MM.1S (cell line): Measurements from ENCODE around the gene FNDC1.

Experiments
- DNase-seq: peaks from one replicate; pipeline ENCODE4 v3.0.0-alpha.2; 2015
- H2AFZ ChIP-seq: fragments of 300-600 bp; sonication (generic); 2 replicates; pipeline ENCODE4 v1.6.0; 2016; ENCODE audit warnings: antibody characterized with exemption, low read length
- H3F3A ChIP-seq: fragments of 300-600 bp; sonication (generic); 2 replicates; pipeline ENCODE4 v1.6.1; 2016; ENCODE audit warnings: mild to moderate bottlenecking, antibody characterized with exemption, low read length, moderate library complexity, mixed read lengths; ENCODE audit not compliant: insufficient read depth
- H3K27ac ChIP-seq: fragments of 300-600 bp; sonication (generic); 2 replicates; pipeline ENCODE4 v1.5.1; 2016; ENCODE audit warnings: mild to moderate bottlenecking, low read length
- H3K27me3 ChIP-seq: fragments of 300-600 bp; sonication (generic); replicated peaks from 2 replicates; pipeline ENCODE4 v1.6.0; 2016; ENCODE audit warnings: low read length; ENCODE audit not compliant: insufficient read depth
- H3K36me3 ChIP-seq: fragments of 300-600 bp; sonication (generic); replicated peaks from 2 replicates; pipeline ENCODE4 v1.6.1; 2016; ENCODE audit warnings: mild to moderate bottlenecking, low read length, mixed read lengths; ENCODE audit not compliant: insufficient read depth
- H3K4me1 ChIP-seq: fragments of 300-600 bp; sonication (generic); 2 replicates; pipeline ENCODE4 v1.6.1; 2016; ENCODE audit warnings: low read length, mixed read lengths
- H3K4me2 ChIP-seq: fragments of 300-600 bp; sonication (generic); 2 replicates; pipeline ENCODE4 v1.6.0; 2016; ENCODE audit warnings: low read depth, low read length
- H3K4me3 ChIP-seq: fragments of 300-600 bp; sonication (generic); 2 replicates; pipeline ENCODE4 v1.5.1; 2016; ENCODE audit warnings: low read length, mixed read lengths
- H3K79me2 ChIP-seq: fragments of 300-600 bp; sonication (generic); 2 replicates; pipeline ENCODE4 v1.6.1; 2016; ENCODE audit warnings: mixed run types, low read length, mixed read lengths
- H3K9ac ChIP-seq: fragments of 300-600 bp; sonication (generic); 2 replicates; pipeline ENCODE4 v1.6.1; 2016; ENCODE audit warnings: low read length, mixed read lengths
- H3K9me2 ChIP-seq: fragments of 300-600 bp; sonication (generic); replicated peaks from 2 replicates; pipeline ENCODE4 v1.6.1; 2016; ENCODE audit warnings: mild to moderate bottlenecking, low read length, mixed read lengths; ENCODE audit not compliant: insufficient read depth
- H3K9me3 ChIP-seq: fragments of 300-600 bp; sonication (generic); replicated peaks from 2 replicates; pipeline ENCODE4 v1.6.1; 2016; ENCODE audit warnings: mild to moderate bottlenecking, low read length, mixed read lengths; ENCODE audit not compliant: insufficient read depth
- H4K20me1 ChIP-seq: fragments of 300-600 bp; sonication (generic); 2 replicates; pipeline ENCODE4 v1.6.1; 2016; ENCODE audit warnings: mild to moderate bottlenecking, low read length, moderate library complexity, mixed read lengths; ENCODE audit not compliant: insufficient read depth
- CTCF ChIP-seq: fragments of 300-600 bp; sonication (generic); IDR thresholded peaks from 2 replicates; pipeline ENCODE4 v1.5.1; 2016; ENCODE audit warnings: antibody characterized with exemption, low read length, mixed read lengths
- EZH2 ChIP-seq: fragments of 300-600 bp; sonication (generic); optimal IDR thresholded peaks from 2 replicates; pipeline ENCODE3; 2017; ENCODE audit warnings: low read depth, mild to moderate bottlenecking, antibody characterized with exemption, low read length, mixed read lengths
- EZH2phosphoT487 ChIP-seq: fragments of 300-600 bp; sonication (generic); IDR thresholded peaks from 2 replicates; pipeline ENCODE4 v1.6.1; 2018; ENCODE audit warnings: antibody characterized with exemption, low read length

Gene FNDC1

GRCh38 chr6:159155679-159156078 lies 13.5 kb upstream of the FNDC1 start:
- Histone ChIP-seq H3K79me2 (no peaks in the 10 kb centered on the region), H3K4me3 (no peak overlapping the region), H3K4me2 (no peak overlapping the region), H3K36me3 (no peaks in the 10 kb centered on the region), H3K27ac (no peak overlapping the region), H3K9me2 (no peaks in the 10 kb centered on the region), H2AFZ (no peak overlapping the region), H3K9me3 (no peaks in the 10 kb centered on the region), H3K4me1 (no peaks in the 10 kb centered on the region), H3K27me3 (no peaks in the 10 kb centered on the region), H3F3A (no peaks in the 10 kb centered on the region), H3K9ac (no peak overlapping the region), H4K20me1 (no peaks in the 10 kb centered on the region)
- no peak for DNase-seq
- TF ChIP-seq EZH2phosphoT487 (no peak), EZH2 (no peak), CTCF (no peak)

- Histone ChIP-seq H3F3A (no peaks in the 10 kb centered on the region), H3K36me3 (no peaks in the 10 kb centered on the region), H3K9ac (no peak overlapping the region), H3K4me1 (no peaks in the 10 kb centered on the region), H3K4me2 (no peak overlapping the region), H3K27ac (no peak overlapping the region), H4K20me1 (no peaks in the 10 kb centered on the region), H3K9me2 (no peaks in the 10 kb centered on the region), H3K79me2 (no peaks in the 10 kb centered on the region), H3K4me3 (no peak overlapping the region), H2AFZ (no peak overlapping the region), H3K27me3 (no peaks in the 10 kb centered on the region), H3K9me3 (no peaks in the 10 kb centered on the region)
- TF ChIP-seq EZH2phosphoT487: no peak
- TF ChIP-seq CTCF: no peak
- no peak for TF ChIP-seq EZH2
- DNase-seq: no peak
These were observed 13.1 kb upstream of the FNDC1 start for GRCh38 chr6:159156089-159156488.

GRCh38 chr6:159157431-159157830 lies 11.8 kb upstream of the FNDC1 start:
- Histone ChIP-seq H3K4me2 (no peak overlapping the region), H3K4me1 (no peaks in the 10 kb centered on the region), H3K27ac (no peak overlapping the region), H3K27me3 (no peaks in the 10 kb centered on the region), H2AFZ (no peak overlapping the region), H3F3A (no peaks in the 10 kb centered on the region), H3K36me3 (no peaks in the 10 kb centered on the region), H3K9me2 (no peaks in the 10 kb centered on the region), H3K79me2 (no peaks in the 10 kb centered on the region), H3K9me3 (no peaks in the 10 kb centered on the region), H4K20me1 (no peaks in the 10 kb centered on the region), H3K4me3 (no peak overlapping the region), H3K9ac (no peak overlapping the region)
- DNase-seq: no peak
- no peak for TF ChIP-seq EZH2
- TF ChIP-seq CTCF: no peak
- no peak for TF ChIP-seq EZH2phosphoT487
